Stimulated activated CD4-positive, alpha-beta T cell treated with anti-CD3 and anti-CD28 coated beads, TNF-alpha, amount 100 ng/mL, for 4 hours (primary cell): Measurements from ENCODE around the gene ZNF516.
"Not testable (repeated sequence)": the region's sequence is repeated elsewhere in the genome, so short reads cannot be mapped to it uniquely, and the experiment has no call there.

ENCODE experiments used
- DNase-seq, 3 experiments: peaks; one replicate each; pipeline ENCODE4 v3.0.0-alpha.2; 2020; ENCODE audit warnings: low read depth in 3 of 3

ZNF516 gene, protein sequence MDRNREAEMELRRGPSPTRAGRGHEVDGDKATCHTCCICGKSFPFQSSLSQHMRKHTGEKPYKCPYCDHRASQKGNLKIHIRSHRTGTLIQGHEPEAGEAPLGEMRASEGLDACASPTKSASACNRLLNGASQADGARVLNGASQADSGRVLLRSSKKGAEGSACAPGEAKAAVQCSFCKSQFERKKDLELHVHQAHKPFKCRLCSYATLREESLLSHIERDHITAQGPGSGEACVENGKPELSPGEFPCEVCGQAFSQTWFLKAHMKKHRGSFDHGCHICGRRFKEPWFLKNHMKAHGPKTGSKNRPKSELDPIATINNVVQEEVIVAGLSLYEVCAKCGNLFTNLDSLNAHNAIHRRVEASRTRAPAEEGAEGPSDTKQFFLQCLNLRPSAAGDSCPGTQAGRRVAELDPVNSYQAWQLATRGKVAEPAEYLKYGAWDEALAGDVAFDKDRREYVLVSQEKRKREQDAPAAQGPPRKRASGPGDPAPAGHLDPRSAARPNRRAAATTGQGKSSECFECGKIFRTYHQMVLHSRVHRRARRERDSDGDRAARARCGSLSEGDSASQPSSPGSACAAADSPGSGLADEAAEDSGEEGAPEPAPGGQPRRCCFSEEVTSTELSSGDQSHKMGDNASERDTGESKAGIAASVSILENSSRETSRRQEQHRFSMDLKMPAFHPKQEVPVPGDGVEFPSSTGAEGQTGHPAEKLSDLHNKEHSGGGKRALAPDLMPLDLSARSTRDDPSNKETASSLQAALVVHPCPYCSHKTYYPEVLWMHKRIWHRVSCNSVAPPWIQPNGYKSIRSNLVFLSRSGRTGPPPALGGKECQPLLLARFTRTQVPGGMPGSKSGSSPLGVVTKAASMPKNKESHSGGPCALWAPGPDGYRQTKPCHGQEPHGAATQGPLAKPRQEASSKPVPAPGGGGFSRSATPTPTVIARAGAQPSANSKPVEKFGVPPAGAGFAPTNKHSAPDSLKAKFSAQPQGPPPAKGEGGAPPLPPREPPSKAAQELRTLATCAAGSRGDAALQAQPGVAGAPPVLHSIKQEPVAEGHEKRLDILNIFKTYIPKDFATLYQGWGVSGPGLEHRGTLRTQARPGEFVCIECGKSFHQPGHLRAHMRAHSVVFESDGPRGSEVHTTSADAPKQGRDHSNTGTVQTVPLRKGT

DNA sequence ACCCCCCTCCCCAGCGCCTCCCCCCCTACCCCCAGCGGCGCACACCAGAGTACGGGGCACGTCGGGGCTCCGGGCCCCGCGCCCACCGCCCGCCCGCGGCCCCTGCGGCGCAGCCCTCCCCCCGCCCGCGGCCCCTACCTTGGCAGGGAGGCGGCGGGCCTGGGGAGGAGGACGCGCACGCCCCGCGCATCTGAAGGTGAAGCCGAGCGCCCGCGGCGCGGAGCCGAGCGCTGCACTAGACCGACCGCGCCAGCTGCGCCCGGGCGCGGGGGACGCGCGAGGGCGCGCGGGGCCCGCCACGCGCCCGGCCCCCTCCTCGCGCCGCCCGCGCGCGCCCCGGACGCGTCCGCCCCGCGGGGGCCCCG lies at the start of gene ZNF516:
TSS of gene ZNF516 (minus strand) at position 237 of the 365 bp plus-strand sequence. CDS start 52,188 bp downstream, outside the sequence.
- DNase-seq: no peak

DNA sequence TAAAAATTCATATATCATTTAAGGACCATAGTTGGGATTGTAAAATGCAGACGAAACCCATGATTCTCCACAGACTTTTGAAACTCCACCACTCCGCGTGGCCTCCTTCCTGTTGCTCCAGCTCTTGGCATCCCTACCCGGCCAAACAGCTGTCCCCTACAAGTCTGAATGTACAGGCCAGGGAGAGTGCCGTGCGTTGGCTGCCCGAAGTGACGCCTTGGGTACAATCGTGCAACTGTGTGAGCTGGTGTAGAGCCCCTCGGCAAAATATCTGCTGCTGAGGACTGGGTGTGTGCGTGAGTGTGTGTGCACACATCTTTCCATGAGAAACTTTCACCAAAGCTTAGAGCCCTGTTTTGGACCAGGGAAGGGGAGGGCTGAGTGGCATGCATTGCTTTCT lies 43.8 kb upstream of the ZNF516 start:
- no peak for DNase-seq

DNA sequence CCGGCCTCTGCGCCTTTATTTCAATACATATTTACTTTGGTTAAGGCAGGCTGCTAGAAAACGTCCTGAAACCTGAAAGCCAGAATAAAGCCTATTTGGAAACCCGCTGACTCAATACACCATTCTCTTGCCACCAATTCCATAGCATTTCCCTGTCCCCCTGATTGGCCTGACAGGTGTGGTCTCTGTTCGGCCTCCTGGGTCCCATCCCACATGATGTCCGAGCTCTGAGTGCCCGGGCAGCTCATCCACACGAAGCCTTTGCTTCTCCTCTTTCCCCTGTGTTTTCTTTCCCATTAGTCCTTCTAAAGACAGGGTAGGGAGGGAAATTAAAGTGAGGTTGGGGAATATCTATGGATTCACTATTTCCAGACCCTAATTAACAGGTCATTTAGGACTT lies 42.6 kb upstream of the ZNF516 start:
- no peak for DNase-seq

DNA sequence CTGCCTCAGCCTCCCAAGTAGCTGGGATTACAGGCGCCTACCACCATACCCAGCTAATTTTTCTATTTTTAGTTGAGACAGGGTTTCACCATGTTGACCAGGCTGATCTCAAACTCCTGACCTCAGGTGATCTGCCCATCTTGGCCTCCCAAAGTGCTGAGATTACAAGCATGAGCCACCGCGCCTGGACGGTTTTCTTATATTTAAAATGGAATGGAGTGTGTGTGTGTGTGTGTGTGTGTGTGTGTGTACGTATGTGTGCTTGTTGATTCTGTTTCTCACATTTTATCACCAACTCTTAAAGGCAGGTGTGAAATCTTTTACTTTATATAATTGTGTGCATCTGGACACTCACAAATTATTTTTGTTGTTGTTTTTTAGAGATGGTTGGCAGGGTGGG lies 41.6 kb upstream of the ZNF516 start:
- not testable (repeated sequence) for DNase-seq

DNA sequence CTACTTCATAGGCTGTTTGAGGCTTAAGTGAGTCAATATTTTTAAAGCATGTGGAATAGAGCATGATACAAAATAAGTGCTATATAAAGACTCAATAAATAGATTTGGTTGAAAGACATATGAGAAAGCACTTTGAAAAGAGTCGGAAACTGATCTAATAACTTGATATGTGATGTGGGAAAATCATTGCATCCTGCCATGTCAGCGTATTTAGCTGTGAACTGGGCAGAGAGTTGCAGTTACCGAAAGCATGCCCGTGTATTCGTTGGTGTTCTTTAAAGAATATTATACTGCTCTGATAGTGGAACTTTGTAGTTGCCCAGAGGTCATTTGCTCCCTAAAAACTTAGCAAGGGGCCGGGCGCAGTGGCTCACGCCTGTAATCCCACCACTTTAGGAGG lies 37.8 kb upstream of the ZNF516 start:
- DNase-seq: no peak

DNA sequence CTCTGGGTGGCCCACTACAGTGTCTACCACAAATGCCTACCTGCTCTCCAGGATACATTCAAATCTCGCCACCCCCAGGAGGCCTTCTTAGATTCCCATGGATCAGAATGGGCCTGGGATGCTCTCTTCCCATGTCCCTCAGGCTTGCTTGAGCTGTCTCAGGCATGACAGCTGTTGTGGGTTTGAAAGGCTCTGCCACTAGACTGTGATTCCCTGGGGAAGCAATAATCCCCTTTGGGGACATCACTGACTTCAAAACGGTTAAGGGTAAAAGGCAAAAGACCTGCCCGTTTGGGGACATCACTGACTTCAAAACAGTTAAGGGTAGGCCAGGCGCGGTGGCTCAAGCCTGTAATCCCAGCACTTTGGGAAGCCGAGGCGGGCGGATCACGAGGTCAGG lies 35.8 kb upstream of the ZNF516 start:
- DNase-seq: no peak

DNA sequence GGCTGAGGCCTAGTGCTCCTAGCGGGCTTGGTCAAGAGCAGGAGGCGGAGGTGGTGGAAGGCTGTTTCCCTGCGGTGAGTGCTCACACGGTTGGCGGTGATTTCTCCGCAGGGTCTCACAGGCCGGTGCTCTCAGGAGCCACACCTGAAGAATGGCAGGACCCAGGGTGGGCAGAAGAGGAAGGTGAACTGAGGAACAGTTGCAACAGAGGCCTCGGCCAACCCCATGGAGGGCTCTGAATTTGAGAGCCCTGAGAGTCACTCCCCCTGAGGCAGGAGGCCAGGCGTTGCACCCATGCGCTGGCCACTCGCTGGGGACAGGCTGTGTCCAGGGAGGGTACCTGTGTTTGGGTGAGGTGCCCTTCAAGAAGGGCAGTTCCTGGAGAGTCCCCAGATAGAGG lies 35.3 kb upstream of the ZNF516 start:
- DNase-seq: no peak

DNA sequence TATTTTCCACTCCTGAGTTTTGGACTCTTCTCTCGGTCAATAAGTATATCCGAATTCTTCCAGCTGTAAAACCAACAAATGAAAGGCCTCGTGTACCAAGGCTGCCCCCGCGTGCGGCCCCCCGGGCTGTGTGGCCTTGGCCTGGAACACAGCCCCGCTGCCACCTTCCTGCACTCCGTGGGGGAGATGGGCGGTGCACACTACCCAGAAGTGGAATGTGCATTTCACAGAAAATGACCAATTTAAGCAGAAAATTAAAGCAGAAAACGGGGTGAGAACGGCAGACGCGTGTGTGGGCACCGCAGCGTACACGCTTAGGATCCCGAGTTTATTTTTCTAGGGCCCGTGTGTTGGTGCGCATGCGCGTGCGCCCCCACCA lies 34.4 kb upstream of the ZNF516 start:
- DNase-seq: no peak

DNA sequence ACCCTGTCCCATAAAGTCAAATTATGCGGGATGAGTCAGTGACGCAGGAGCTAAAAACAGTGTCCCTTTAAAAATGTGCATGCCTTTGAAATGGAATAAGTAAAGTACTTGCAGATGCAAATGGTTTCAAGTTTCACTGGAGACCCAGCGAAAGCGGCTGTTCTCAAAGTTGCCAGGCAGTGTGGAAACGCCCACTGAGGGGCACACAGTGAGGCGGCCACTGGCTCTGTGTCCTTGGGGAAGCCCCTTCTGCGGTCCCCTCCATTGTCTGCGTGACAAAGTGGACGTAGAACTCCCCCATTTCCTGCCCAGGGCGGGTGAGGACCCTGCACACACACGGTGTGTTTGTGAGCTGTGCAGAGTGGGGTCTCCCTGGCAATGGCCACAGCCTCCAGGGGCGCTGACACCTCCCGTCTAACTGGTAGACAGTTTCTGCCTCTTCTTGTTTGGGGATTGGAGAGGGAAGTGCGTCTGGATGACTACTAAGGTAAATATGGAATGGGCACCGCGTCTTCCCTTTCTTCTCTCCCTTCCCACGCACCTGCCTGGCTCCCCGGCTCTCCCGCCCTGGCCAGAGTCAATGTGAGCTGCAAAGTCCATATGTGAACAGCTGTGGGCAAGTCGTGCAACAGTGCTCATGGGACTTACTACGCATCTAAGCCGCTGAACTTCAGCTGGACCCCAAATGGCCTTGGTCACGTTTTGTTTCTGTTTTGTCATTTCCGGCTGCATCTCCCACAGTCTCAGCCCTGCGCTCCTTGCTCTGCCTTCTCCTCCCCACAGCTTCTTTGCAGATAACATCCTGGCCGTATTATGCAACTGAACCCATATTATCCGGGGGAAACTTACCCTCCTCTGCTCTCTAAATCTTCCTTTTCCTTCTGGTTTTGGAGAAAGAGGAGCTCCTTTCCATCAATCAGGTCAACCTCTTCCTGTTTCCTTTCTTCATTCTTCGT lies 33.7 kb upstream of the ZNF516 start:
- no peak for DNase-seq

DNA sequence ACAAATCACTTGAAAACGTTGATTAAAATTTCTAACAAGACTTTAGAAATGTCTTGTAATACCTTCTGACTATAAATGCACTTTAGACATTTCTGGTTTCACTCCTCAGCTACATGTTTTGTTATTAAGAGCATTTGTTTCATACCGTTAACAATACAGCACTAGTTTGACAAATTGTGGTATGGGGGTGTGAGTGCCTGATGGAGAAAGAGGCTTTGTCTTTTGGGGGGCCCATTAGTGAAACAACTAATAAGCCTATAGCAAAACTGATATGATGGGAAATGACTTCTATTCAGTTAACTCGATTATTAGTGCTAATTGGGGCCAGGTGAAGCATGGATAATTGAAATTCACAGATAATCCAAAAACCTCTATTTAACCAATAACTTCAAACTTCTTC lies 30.9 kb upstream of the ZNF516 start:
- no peak for DNase-seq

DNA sequence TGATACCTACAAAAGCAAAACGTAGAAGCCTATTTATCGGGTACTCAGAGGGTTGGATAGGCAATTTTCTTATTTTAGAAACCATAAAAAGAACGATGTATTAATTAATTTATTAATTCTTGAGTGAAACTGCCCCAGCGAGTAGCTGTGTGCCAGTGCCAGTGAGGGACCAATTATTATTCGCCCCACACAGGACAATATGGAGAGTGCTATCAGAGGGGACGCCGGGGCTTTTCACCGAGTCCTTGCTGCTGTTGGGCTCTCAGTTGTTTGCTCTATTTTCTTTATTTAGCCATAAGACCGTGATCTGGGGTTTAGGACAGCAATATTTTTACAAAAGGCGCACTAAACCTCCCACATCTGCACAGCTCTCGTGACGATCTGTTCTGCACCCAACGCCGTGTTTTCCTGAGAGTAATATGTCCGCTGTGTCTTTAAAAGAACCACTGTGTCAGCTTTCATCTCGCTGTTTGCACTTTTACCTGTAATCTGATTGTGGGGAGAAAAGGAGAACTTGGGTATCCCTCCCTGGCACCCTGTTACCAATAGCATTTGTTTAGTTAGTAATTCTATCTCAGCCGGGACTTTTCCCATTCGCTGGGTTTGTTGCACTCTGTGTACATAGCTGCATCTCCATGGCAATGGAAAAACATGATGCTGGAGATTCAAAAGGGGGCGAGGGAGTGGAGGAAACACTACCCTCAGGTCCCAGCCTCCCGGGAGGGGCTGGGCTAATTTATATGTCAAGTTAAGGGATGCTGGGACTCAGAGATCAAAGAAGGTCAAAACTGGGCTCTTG lies 30.1 kb upstream of the ZNF516 start:
- DNase-seq: no peak

DNA sequence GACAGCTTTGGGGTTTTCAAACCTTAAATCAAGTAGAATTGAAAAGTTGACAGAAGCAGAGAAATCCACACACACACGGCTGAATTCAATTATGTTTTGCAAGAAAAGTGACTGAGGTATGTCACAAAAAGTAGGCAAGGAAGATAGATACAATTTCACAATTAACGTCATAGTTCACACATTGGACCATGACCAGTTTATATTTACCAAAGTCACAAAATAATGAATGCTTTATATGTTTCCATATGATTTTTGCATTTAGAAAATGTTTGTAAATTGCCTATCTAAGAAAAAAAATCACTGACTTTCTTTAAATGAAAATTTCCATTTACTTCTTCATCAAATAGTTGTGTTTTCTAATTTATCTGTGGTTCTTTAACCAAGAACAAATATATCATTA lies 29.4 kb upstream of the ZNF516 start:
- no peak for DNase-seq

DNA sequence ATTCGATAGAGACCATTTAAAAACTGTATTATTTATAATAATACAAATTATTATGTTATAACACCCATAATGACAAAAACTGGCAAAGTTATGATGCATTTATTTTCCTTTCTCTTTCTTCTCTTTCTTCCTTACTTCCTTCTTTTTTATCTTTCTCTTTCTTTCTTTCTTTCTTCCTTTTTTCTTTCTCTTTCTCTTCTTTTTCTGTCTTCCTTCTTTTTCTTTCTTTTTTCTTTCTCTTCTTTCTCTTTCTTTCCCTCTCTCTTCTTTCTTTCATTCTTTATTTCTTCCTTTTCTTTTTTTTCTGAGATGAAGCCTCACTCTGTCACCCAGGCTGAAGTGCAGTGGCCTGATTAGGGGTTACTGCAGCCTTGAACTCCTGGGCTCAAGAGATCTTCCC lies 27.5 kb upstream of the ZNF516 start:
- DNase-seq: no peak

DNA sequence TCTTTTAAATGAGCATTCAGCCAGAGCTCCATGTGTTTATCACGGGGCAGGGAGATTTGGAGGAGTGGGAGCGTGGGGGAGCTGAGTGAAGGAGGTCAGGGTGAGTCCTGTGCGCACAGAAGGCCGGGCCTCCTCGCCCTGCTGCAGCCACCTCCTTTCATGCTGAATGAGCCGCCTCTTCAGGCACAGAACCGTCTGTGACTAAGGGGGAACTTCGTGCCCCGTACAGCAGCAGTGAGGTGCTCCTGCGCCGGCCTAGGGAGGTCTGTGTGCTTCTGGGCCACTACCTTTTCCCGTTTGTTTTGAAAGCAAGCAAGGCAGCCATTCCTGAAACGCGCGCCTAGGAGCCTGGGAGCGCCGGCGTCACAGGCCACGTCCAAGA lies 27.1 kb upstream of the ZNF516 start:
- no peak for DNase-seq

DNA sequence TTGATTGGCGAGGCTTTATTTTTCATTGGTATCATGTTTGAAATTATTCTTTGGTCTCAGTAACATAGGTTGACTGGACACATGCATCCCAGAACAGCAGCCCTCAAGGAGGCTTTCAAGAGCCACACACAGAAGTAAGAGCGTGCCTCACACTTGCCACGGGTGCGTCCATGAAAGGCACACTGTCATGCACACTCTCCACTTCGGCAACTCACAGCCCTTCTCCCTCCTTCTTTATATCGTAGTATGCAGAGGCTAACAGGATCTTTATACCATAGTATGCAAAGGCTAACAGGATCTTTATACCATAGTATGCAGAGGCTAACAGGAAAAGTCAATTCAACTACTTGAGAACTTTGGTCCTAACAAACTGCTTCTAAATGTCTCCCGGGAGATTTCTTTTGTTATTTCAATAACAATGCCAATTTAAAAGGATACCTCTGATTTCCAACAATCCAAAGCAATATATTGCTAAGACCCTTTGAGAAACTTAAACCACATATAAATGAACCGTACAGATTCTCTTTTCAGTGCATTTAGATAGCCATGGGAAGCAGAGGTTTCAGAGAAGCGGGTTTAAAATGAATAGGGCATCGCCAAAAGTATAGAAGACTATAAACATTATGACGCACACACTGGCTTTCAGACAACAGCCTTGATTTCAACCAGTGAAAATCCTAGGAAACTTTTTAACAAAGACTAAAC lies 26.5 kb upstream of the ZNF516 start:
- DNase-seq: no peak

DNA sequence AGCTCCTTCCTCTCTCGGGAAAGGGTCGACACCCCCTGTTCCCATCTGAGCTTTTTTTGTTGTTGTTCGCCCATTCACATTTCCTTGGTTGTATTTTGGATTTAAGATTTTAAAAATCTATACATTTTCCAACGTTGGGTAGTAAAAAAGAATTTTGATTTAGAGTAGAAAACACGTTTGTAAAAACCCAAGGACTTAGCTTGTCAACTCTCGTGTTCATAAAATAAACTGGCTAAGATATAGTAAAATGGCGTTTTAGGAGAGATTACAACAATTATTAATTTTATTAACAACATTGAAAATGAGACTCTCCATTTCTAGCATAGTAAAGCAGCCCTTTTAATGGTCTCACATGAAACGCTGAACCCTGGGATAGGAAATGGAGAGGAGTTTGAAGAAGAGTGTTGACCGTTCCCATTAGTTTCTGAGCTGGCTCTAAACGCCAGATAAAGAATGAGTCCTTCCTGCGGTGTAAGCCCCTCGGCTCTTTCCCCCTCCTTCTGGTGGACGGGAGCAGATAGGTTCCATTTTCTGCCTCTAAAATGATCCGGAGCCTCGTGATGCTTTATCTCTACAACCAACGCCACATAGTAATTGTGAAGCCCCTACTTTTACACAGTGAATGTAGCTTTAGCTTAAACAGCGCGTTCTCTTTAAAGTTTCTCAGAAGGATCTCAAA lies 24.0 kb upstream of the ZNF516 start:
- DNase-seq: no peak

DNA sequence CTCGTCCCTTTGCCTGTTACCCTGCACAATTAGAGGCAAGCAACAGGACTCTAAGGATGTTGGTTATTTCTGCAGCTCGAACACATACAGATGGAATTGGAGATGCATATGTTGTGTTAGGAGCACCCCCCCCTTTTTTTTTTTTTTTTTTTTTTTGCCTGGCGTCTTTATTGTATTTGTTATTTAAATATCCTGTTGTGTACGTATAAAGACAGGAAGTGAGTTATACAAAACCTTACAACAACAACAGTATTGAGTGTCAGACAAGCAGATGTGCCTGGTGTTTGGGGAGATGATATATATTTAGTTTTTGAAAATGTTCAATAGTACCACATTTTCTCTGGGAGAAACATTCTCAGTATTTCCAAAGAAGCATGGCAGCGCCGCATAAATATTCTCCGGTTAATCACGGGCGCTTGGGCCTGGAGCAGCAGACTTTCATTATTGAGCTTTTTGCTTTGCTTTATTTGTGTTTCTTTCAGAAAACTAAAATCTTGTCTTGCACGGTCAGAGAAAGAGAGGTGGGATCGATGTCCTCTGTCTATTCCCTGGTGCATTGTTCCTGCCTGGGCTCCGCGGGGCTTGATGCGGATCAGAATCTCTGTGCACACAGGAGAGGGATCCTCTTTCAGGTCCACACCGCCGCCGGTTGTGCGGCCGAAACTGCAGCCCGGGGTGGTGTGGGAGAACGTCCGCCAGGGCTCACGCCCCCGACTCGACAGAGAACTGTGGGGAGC lies 23.2 kb upstream of the ZNF516 start:
- no peak for DNase-seq

DNA sequence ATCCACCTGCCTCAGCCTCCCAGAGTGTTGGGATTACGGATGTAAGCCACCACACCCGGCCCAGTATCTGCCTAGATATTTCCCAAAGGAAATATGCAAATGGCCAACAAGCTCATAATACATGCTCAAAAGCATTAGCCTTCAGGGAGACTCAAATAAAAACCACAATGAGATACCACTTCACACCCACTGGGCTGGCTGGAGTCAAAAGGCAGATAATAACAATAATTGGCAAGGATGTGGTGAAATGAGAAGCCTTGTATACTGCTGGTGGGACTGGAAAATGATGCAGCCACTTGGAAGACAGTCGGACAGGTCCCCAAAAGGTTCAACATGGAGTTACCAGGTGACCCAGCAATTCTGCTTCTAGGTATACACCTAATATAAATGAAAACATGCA lies 20.5 kb upstream of the ZNF516 start:
- DNase-seq: no peak

DNA sequence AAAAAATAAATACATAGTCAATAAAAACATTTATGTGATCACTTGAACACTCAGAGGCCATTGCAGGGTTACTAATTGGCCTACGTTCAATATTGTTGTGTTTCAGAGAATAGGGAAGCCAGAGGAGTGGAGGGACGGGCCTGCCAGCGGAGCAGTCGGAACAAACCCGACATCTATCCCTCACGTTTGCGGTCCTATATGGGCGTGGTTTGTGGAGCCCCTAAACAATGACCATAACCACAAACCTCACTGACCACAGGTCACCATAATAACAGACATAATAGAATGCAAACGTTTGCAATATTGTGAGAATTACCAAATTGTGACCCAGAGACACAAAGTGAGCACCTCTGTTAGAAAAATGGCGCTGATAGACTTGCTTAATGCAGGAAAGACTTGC lies 19.5 kb upstream of the ZNF516 start:
- DNase-seq: no peak
